Measurements from ENCODE around the gene LYST.
"Not testable (repeated sequence)": the region's sequence is repeated elsewhere in the genome, so short reads cannot be mapped to it uniquely, and the experiment has no call there.

The LYST gene

DNA sequence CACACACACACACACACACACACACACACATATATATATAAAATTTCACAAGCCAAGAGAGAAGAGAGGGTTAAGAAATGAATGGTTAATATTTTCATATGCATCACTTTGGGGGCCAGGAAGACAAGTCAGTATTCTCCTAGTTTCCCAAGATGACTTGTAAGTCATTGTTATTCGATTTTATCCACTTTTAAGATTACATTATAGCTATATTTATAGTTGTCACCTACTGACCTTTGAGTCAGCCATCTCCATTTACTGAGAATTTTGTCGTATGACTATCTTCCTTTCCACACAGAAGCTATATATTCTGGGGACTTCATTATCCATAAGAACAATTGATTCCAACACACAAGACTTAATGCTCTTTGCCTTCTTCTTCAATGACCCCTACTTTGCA lies 8.9 kb downstream of the LYST start:
- DNase-seq (ENCODE audit: low spot score) = no peak

DNA sequence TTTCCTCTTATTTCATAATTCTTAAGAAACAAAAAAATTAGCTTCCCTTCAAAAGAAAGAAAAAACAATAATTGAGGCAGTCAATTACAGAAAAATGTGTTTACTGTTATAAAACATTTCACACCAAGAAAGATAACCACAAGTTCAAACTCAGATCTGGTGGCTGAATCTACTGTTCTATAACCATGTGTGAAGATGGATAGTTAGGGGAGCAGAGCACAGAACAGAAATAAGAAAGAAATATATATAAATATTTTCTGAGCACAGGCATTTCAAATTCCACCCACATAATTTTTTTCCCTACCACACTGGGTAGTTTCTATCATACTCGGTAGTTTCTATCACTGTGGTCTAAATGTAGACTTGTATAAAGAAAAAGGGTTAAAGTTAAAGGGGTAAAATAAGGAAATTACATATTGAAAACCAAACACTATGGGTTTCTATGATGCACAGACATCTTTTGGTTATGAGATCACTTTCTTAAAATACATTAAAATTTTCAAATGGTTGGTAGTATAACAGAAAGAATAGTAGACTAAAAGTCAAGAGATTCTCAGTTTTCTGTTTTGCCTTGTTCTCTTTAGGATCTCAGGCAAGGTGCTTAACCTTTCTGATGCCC lies 10.8 kb downstream of the LYST start:
- DNase-seq (ENCODE audit: low spot score) = no peak

DNA sequence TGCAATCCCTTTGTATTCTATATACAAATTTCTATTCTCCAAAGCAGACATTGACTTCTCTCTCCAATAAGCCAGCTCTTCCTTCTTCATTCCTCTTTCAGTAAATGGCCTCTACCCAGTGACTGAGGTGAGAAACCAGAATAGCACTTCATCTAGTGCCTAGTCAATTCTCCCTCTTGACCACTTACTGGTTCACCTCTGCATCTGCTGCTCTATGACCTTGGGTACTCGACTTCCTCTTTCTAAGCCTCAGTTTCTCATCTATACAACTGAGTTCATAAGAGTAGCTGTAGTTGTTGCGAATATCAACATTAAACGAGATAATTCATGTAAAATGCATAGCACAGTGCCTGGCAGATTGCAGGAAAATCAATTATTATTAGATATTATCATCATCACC lies 12.4 kb downstream of the LYST start:
- DNase-seq (ENCODE audit: low spot score) = no peak

DNA sequence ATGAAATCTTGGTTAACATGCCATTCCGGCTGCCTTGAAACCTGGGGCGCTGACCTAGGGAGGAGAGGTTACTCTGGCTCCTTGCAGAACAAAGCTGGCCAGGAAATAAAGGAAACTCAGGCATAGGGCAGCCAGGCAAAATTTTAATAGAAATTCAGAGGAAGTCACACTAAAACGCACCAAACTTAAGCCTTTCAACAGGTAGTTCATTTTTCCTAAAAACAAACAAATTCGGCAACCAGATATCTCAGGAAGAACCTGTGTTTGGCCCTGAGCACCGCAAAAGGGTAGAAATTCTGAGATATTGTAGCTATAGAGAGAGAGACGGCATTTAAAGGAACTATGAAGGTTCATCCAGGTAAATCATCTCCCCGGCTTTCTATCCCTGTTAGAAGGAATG lies 13.1 kb downstream of the LYST start:
- DNase-seq (ENCODE audit: low spot score) = no peak

DNA sequence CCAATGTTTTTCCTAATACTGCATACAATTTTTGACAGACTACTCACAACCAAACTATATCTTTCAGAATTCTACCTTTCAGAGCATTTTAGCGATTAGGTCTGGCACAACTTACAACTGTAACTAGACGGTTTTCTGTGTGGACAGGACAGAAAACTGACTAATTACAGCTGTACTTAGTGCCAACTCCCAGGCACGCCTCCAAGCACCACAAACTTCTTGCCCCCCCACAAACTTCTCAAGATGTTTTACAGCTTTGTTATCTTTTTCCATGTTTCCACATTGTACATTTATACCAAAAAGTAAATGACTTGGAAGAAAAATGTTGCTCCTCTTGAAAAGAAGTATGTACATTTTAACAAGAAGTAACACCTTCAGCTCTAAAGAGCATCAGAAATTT lies 13.8 kb downstream of the LYST start:
- DNase-seq (ENCODE audit: low spot score) = no peak

DNA sequence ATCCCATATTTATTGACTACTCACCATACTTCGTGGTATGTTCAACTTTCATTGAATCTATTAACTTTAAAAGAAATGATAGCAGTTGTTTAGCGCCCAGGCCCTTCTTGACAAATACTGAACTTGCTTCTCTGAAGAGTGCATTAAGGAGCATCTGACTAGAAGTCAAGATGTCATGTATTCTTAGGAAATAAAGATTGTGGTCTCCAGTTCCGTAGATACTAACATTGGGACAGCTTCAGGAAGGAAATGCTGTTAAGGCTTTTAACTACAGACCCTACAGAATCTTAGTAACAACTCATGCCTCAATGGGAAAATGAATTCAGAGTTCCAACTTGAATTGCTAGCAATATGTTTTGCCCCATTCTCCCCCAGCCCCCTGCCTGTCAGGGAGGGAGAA lies 14.8 kb downstream of the LYST start:
- DNase-seq (ENCODE audit: low spot score) = no peak

DNA sequence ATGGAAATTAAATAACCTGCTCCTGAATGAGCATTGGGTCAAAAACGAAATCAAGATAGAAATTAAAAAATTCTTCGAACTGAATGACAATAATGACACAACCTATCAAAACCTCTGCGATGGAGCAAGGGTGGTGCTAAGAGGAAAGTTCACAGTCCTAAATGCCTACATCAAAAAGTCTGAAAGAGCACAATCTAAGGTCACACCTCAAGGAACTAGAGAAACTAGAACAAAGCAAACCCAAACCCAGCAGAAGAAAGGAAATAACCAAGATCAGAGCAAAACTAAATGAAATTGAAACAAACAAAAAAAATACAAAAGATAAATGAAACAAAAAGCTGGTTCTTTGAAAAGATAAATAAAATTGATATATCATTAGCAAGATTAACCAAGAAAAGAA lies 18.5 kb downstream of the LYST start:
- not testable (repeated sequence) for DNase-seq (ENCODE audit: low spot score)

DNA sequence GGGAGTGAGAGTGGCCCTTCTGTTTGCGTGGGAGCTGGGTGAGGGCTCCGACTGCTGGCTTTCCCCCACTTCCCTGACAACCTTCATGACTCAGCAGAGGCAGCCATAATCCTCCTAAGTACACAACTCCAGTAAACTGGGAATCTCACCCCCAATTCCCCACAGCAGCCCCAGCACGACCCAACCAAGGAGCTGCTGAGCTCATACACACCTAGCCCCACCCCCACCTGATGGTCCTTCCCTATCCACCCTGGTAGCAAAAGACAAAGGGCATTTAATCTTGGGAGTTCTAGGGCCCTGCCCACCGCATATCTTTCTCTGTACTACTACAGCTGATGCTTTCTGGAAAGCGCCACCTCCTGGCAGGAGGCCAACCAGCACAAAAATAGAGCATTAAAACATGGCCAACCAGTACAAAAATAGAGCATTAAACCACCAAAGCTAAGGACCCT lies 21.0 kb downstream of the LYST start:
- not testable (repeated sequence) for DNase-seq (ENCODE audit: low spot score)

DNA sequence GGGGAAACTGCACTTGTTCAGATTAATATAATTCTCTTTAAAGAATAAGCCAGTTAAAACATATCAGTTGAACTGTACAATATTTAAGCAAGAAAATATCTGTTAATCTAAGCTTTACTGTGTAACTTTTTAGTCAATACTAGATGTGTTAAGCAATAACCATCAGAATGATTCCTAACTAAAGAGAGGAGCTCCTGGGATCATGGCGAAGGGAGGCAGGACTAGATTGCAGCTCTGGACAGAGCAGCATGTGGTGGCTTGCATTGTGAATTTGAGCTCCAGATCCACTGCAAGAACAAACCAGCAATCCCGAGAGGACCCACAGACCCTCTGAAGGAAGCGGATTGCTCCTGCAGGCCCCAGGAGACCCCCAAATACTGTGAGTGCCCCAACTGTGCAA lies 21.9 kb downstream of the LYST start:
- no peak for DNase-seq (ENCODE audit: low spot score)

DNA sequence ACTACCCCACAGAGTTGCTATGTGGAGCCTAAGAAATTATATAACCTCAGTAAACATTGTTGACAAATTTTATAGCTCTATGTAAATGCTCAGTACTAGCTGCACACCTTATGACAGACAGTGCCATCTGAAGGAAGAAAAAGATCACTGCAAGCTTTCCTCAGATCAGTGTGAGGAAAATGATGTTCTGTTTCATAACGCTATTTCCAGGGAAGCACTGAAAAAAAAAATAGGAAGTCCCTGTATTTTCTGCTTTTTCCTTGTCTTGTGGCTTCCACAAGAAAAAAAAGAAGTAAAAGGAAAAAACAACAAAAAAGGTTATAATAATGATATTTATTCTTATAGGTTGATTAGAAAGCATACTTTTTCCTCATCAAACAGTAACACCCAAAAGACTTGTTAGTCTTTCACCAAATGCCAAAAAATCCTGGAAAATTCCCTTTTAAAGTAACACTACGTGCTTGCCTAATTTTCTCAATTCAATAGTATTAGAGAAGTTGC lies 23.2 kb downstream of the LYST start:
- peak; percentile 29 for DNase-seq (ENCODE audit: low spot score)

DNA sequence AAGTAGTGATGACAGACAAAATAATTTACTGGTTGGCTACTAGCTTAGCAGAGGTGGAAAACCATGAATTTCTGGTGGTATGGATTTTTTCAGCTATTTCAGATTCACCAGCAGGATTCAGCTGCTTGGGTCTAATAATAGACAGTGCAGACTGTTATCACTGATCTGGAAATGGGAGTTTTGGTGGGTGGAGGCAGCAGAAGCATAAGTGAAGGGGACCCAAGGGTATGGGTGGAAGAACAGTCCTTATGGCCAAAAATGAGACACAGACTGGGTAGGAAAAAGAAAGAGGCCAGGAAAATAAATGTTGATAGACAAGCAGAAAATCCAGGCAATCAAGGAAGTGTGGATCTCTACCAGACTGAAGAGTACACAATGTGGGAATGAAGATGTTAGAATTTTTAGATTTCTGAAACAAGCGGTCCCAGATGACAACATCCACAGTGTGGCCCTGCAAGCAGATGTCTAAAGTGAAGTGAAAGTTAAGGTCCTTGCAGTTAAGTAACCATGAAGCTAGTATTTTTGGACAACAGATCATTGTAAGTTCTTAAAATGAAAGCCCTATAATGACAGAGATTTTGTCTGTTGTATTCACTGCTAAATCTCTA lies 24.7 kb downstream of the LYST start:
- DNase-seq (ENCODE audit: low spot score) = no peak

DNA sequence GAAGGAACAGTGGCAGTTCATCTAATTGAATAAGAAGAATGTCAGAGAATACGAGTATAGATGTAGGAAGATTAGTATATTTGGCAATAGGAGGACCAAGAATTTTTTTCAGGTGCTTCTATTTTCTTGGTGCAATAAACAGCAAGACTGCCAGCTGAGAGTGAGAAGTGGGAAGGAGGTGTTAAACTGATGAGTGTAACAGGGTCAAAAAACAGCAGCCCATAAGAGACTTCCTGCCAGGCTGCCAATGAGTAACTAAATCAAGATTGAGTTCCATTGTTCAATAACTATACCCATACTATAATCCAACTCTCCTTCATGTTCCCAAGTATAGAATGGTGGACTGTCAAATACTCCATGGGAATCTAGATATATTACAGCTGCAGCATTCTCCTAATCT lies 28.7 kb downstream of the LYST start:
- DNase-seq (ENCODE audit: low spot score) = no peak

DNA sequence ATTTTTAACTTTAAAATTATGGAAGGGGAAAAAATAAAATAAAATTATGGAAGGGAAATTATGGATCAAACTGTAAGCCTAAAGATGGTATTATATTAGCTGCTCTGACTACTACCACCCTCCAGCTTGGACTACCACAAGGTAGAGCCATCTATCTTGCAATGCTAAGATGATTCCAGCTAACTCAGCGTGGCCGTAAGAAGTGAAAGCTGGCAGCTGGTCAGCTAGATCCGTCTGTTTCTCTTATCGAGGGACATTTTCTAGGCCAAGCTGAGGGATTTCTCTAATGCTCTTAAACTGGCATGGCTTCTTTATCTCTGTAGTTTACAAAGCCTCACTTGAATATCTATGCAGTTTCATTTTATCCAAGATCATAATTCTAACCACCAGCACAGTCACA lies 31.5 kb downstream of the LYST start:
- DNase-seq (ENCODE audit: low spot score) = no peak

DNA sequence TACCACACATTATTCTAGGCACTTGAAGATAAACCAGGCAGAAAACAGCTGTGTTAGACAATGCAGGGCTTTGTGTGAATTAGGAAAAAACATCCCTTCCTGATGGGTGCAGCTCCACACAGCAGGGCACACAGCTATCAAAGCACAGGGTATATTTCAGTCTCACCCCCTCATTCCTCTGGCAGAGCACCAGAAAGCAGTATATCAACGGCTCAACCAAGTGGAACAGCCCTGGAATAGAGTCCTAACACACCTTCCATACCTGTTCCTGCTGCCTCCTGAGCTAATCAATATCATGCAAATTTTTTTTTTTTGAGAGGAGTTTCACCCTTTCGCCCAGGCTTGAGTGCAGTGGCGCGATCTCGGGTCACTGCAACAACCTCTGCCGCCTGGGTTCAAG lies 32.1 kb downstream of the LYST start:
- no peak for DNase-seq (ENCODE audit: low spot score)

DNA sequence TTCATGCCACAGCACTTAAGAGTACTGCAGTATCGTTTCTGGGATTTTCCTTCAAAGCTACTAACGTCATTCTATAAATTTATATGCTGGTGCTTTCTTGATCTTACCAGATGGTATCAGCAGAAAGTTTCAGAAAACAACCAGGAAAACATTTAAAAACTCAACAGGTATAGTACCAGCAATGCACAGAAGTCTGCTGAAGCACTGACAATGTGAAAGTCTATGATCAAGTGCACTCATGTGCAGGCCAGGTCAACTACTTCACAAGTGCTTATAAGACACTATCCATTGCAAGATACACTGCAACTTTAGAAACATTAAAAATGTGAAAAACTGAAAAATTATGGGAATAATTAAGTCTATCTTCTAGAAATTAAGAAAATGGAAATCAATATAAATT lies 34.7 kb downstream of the LYST start:
- DNase-seq (ENCODE audit: low spot score) = no peak

DNA sequence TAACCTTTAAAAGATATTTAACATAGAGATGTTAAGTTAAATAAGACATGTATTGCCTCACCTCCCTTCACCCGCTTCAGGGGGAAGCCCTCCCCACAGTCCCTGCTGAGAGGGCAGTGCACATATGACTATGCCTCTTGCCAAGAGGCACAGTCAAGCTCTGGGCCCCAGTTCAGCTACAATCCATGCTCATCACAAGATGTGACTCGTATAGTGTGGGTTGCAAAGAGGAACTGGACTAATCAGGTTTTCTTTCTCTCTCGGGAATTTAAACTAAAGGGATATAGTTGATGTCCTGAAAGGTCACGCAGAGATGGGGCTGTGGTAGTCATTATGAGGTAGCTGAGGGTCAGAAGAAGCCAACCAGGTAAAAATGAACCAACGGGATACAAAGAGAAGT lies 35.6 kb downstream of the LYST start:
- no peak for DNase-seq (ENCODE audit: low spot score)

DNA sequence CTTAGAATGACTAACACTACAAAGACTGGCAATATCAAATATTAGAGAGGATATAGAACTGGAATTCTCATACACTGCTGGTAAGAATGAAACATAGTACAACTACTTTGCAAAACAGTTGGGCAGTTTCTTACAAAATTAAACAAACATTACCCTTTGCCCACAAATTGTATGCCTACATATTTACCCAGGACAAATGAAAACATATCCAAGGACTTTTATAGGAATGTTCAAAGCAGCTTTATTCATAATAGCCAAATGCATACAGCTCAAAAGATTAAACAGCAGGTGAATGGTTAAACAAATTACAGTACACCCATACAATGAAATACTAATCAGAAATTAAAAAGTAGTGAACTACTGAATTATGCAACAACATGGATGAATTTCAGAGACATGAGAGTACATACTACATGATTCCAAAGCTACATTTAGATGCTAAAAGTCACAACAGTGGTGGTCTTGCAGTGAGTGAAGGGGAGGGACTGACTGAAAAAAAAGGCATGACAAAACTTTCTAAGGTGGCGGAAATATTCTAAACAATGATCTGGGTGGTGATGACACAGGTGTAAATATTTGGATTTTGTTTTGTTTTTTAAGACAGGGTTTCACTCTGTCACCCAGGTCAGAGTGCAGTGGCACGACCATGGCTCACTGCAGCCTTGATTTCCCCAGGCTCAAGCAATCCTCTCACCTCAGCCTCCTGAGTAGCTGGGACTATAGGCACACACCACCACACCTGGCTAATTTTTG lies 40.4 kb downstream of the LYST start:
- DNase-seq (ENCODE audit: low spot score) = no peak

DNA sequence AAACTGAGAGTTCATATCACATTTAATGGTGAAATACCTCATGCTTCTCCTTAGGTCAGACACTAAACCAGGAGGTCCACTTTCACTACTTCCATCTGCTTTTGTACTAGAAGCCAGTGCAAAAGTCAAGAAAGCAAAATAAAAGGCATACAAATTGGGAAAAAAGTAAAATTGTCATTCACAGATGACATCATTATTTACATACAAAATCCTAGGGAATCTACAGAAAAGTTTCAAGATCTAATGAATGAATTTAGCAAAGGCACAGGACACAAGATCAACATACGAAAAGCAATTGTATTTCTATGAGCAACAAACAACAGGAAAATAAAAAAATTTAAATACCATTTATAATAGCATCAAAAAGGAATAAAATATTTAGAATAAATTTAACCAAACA lies 41.5 kb downstream of the LYST start:
- DNase-seq (ENCODE audit: low spot score) = no peak

DNA sequence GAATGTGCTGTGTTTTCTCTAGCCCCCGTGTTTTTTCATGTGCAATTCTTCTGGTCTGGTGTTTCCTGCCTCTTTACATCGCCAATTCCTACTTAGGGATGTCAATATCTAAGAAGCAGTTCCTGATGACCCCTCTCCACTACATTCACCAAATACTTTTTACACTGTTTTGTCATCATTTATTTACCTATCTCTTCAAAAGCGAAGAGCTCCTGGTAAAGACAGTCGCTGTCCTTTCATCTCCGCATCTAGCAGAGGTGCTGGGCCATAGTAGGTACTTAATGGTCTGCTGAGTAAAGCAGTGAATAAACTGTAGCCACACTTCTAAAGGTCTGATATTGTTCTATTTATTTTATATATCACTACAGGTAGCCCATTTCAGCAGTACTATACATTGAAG lies 43.0 kb downstream of the LYST start:
- no peak for DNase-seq (ENCODE audit: low spot score)

DNA sequence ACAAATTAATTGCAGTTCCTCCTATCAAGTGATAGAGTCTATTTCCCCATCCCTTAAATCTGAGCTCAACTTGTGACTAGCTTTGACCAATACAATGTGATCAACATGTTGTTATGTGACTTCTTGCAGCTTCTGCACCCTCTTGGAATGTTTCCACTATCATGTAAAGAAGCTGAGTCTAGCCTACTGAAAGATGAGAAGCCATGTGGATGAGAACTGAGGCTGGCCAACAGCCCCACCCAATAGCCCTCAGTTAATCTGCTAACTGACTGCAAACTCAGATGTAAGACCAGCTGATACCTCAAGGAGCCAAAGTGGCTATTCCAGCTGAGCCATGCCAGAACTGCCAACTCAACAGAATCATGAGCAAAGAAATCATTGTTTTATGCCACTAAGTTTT lies 44.0 kb downstream of the LYST start:
- DNase-seq (ENCODE audit: low spot score) = no peak

DNA sequence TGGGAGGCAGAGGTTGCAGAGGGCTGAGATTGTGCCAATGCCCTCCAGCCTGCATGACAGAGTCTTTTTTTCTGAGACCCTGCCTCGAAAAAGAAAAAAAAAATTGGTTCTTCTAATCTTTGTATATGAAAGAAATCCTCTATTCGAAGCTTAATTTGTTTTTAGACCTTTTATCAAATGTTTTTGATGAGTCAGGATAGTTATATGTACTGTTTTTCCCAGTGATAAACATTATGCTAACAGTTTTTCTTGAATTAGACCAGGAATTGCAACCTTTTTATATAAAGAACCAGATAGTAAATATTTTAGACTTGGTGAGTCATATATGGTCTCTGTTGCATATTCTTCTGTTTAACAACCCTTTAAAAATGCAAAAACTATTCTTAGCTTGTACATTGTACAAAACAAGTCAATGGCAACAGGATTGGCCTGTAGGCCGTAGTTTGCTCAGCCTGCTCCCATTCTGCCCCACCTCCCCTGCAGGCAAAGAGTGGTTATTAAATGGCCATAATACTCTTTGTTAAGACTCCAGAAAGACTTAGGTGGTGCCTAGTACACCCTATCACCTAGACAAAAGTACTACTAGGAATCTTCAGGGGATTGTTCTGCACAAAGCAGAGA lies 45.2 kb downstream of the LYST start:
- DNase-seq (ENCODE audit: low spot score) = no peak

DNA sequence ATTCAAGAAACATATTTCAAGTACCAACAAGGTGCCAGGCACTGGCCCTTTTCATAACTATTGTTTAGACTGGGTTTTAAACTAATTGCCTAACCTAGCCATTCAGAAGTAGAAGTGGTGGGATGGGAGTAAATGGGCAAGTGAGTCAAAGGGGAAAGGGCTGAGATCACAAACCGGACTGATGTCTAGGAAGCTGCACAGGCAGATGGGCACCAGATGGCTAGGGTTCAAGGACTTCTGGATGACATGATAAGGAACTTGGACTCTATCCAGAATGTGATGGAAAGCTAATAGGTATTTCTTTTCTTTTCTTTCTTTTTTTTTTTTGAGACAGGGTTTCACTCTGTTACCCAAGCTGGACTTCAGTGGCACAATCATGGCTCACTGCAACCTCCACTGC lies 46.6 kb downstream of the LYST start:
- DNase-seq (ENCODE audit: low spot score) = no peak

DNA sequence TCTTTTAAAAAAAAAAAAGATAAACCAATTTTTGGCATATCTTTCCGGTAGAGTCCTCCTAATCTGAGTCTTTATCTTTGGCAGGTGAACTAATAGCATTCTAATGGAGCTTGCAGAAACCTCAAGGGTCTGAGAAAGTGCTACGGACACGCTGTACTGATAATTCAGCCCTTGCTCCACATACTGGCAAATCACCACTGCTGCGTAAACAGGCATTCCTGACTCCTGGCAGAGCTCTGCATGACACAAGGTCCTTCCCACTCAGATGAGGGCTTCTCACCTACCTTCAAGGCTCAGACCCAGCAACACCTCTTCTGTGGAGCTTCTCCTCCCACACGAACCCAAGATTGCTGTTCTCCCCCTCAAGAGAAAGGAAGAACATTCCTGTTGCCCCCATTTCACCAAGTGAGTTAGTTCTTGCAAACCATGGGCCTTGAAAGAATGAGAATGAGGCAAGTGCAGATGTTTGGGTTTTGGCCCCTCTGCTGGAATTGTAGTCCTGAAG lies 48.0 kb downstream of the LYST start:
- no peak for DNase-seq (ENCODE audit: low spot score)

Measured in kidney capillary endothelial cell (primary cell).